A549 (cell line): ENCODE measurements around the gene DUSP9.

Source experiments
- CBX8 ChIP-seq: fragments of 200-600 bp; sonication (generic); IDR thresholded peaks from 2 replicates; pipeline ENCODE4 v1.6.1; 2016
- EP300 ChIP-seq, 2 experiments: fragments of >200 bp; sonication (Bioruptor Twin); formaldehyde crosslinking; IDR thresholded peaks; 2 replicates in 1 of 2; 3 replicates in 1 of 2; pipeline ENCODE4 v1.6.1; 2016 to 2017
- HOXA7 ChIP-seq: fragments of 250-450 bp; sonication (Bioruptor Pico); IDR thresholded peaks from 2 replicates; pipeline ENCODE4 v1.5.0; 2020; ENCODE audit warnings: mild to moderate bottlenecking, moderate library complexity
- PHF8 ChIP-seq: fragments of 200-600 bp; sonication (generic); IDR thresholded peaks from 2 replicates; pipeline ENCODE4 v1.6.1; 2016; ENCODE audit warnings: low read depth, mild to moderate bottlenecking, antibody characterized with exemption, moderate library complexity, borderline replicate concordance
- RAD21 ChIP-seq, 2 experiments: fragments of >200 bp in 1 of 2; sonication (Bioruptor Twin) in 1 of 2; formaldehyde crosslinking in 1 of 2; IDR thresholded peaks in 1 of 2; conservative IDR thresholded peaks in 1 of 2; 2 replicates in 1 of 2; 3 replicates in 1 of 2; pipeline ENCODE4 v1.6.1; 2012 to 2018; ENCODE audit warnings: inconsistent platforms in 1 of 2
- RCOR1 ChIP-seq: fragments of 150-350 bp; IDR thresholded peaks from 2 replicates; pipeline ENCODE4 v1.6.1; 2014; ENCODE audit warnings: antibody characterized with exemption, low read length, low read depth
- TF ChIP-seq, protein P1 (sequence below): fragments of >200 bp; sonication (Bioruptor Twin); formaldehyde crosslinking; IDR thresholded peaks from 3 replicates; pipeline ENCODE4 v1.5.1; 2016
- TF ChIP-seq, protein P2 (sequence below): fragments of 150-350 bp; IDR thresholded peaks from 2 replicates; pipeline ENCODE4 v1.6.1; 2014; ENCODE audit warnings: low read depth, mild to moderate bottlenecking, low read length

DNA sequence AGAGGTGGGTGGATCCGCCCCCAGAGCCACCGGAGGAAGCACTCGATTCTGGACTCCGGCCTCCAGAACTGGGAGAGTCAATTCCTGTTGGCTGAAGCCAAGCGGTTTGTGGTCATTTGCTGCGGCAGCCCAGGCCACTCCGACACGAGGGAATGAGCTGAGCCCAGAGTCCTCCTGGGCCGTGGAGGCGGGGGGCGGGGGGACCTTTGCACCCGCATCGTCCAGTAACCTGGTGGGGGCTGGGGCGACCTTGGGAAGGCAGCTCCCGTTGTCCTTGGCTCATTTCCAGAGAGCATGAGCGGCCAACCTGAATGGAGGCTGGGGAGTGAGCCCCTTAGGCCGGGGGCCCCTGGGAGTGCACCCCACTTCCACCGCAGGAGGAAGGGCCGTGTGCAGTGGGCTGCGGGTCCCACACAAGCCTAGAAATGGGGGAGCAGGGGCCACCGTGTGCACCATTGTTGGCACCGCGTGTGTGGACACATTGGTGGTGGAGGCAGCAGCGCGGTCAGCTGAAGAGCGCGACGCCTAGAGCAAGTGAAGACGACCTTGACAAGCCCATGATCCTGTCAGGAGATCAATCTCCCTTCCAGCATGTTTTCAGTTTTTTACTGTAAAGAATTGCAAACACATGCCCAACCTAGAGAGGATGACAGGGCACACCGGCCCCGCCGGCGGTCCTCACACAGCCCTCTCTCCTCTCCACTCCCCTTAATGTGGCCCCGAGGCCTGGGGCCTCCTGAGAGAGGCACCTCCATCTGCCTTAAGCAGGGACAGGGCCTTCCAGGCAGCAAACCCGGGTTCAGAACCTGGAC is 19.9 kb upstream of the DUSP9 start:
- TF ChIP-seq EP300 (IDR thresholded peaks at IDR 0.05) (no peak), CBX8 (no peak), PHF8 (no peak), RAD21 (conservative IDR thresholded peaks at IDR 0.05 in 1 of 2, IDR thresholded peaks at IDR 0.05 in 1 of 2) (no peak), HOXA7 (CRISPR knock-in tag) (no peak), RCOR1 (no peak)
- TF ChIP-seq, protein P1, sequence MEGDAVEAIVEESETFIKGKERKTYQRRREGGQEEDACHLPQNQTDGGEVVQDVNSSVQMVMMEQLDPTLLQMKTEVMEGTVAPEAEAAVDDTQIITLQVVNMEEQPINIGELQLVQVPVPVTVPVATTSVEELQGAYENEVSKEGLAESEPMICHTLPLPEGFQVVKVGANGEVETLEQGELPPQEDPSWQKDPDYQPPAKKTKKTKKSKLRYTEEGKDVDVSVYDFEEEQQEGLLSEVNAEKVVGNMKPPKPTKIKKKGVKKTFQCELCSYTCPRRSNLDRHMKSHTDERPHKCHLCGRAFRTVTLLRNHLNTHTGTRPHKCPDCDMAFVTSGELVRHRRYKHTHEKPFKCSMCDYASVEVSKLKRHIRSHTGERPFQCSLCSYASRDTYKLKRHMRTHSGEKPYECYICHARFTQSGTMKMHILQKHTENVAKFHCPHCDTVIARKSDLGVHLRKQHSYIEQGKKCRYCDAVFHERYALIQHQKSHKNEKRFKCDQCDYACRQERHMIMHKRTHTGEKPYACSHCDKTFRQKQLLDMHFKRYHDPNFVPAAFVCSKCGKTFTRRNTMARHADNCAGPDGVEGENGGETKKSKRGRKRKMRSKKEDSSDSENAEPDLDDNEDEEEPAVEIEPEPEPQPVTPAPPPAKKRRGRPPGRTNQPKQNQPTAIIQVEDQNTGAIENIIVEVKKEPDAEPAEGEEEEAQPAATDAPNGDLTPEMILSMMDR, result no peak
- TF ChIP-seq, protein P2, sequence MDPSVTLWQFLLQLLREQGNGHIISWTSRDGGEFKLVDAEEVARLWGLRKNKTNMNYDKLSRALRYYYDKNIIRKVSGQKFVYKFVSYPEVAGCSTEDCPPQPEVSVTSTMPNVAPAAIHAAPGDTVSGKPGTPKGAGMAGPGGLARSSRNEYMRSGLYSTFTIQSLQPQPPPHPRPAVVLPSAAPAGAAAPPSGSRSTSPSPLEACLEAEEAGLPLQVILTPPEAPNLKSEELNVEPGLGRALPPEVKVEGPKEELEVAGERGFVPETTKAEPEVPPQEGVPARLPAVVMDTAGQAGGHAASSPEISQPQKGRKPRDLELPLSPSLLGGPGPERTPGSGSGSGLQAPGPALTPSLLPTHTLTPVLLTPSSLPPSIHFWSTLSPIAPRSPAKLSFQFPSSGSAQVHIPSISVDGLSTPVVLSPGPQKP, result no peak
